Mesendoderm (in vitro differentiated cells): ENCODE results near the gene ALK.

ENCODE experiments used
- DNase-seq: peaks from one replicate; pipeline ENCODE4 v3.0.0; 2013
- H2AK5ac ChIP-seq: 2 replicates; pipeline ENCODE4 v1.6.1; 2013; ENCODE audit warnings: low read length, inconsistent platforms
- H2BK120ac ChIP-seq: 2 replicates; pipeline ENCODE4 v1.6.1; 2013; ENCODE audit warnings: low read depth, mild to moderate bottlenecking, low read length, moderate library complexity, mixed read lengths
- H2BK15ac ChIP-seq: replicated peaks from 2 replicates; pipeline ENCODE4 v1.6.1; 2013; ENCODE audit warnings: low read depth, mild to moderate bottlenecking, moderate library complexity
- H2BK5ac ChIP-seq: 2 replicates; pipeline ENCODE4 v1.6.1; 2013; ENCODE audit warnings: low read length, inconsistent platforms
- H3K18ac ChIP-seq: 2 replicates; pipeline ENCODE4 v1.6.1; 2013; ENCODE audit warnings: mild to moderate bottlenecking, low read length, mixed read lengths
- H3K23ac ChIP-seq: one replicate; pipeline ENCODE4 v1.6.1; 2013; ENCODE audit warnings: low read length
- H3K27ac ChIP-seq: 2 replicates; pipeline ENCODE4 v1.5.1; 2013; ENCODE audit warnings: low read depth, mild to moderate bottlenecking, inconsistent platforms, low read length, moderate library complexity
- H3K27me3 ChIP-seq: 2 replicates; pipeline ENCODE4 v1.6.1; 2013; ENCODE audit warnings: low read length, control low read depth, mild to moderate bottlenecking, inconsistent platforms; ENCODE audit not compliant: insufficient read depth, poor library complexity
- H3K36me3 ChIP-seq: 2 replicates; pipeline ENCODE4 v1.6.1; 2013; ENCODE audit warnings: low read length, inconsistent platforms; ENCODE audit not compliant: control insufficient read depth, insufficient read depth
- H3K4ac ChIP-seq: one replicate; pipeline ENCODE4 v1.6.1; 2013; ENCODE audit warnings: low read depth, mild to moderate bottlenecking, low read length, moderate library complexity
- H3K4me1 ChIP-seq: 2 replicates; pipeline ENCODE4 v1.6.1; 2013; ENCODE audit warnings: low read depth, low read length, inconsistent platforms; ENCODE audit not compliant: control insufficient read depth
- H3K4me2 ChIP-seq: 2 replicates; pipeline ENCODE4 v1.6.1; 2013; ENCODE audit warnings: low read length
- H3K4me3 ChIP-seq: 2 replicates; pipeline ENCODE4 v1.5.1; 2013; ENCODE audit warnings: mild to moderate bottlenecking, low read length
- H3K56ac ChIP-seq: one replicate; pipeline ENCODE4 v1.6.1; 2013; ENCODE audit warnings: low read length
- H3K79me1 ChIP-seq: 2 replicates; pipeline ENCODE4 v1.6.1; 2013; ENCODE audit warnings: low read length, inconsistent platforms
- H3K79me2 ChIP-seq: 2 replicates; pipeline ENCODE4 v1.6.1; 2013; ENCODE audit warnings: mild to moderate bottlenecking, low read length; ENCODE audit not compliant: control insufficient read depth, insufficient read depth
- H3K9ac ChIP-seq: 2 replicates; pipeline ENCODE4 v1.6.1; 2013; ENCODE audit warnings: low read length, inconsistent platforms
- H4K5ac ChIP-seq: one replicate; pipeline ENCODE4 v1.6.1; 2013; ENCODE audit warnings: low read length
- H4K8ac ChIP-seq: one replicate; pipeline ENCODE4 v1.6.1; 2013; ENCODE audit warnings: low read depth, mild to moderate bottlenecking, control low read depth, low read length, moderate library complexity
- WGBS: extraction: QIAGEN DNeasy Blood & Tissue Kit; methylation state at CpG from one replicate; pipeline ENCODE4 v1.1.7; 2013; ENCODE audit warnings: low lambda C conversion rate, missing lambda C conversion rate; ENCODE audit not compliant: insufficient coverage; ENCODE audit errors: extremely low coverage; 5-methylcytosine and 5-hydroxymethylcytosine counted together

Gene ALK

GRCh38 chr2:29253026-29253425 is 668.4 kb downstream of the ALK start:
- no peak overlapping the region for H3K23ac ChIP-seq
- H2BK120ac ChIP-seq: no peak overlapping the region
- H3K18ac ChIP-seq: no peak overlapping the region
- H3K4ac ChIP-seq: no peak overlapping the region
- H3K27me3 ChIP-seq: no peaks in the 10 kb centered on the region
- H3K4me3 ChIP-seq: no peak overlapping the region
- H3K36me3 ChIP-seq: no peaks in the 10 kb centered on the region
- no peak overlapping the region for H4K8ac ChIP-seq
- WGBS: no CpG with 5 or more reads among the region's 3 CpGs
- no peak overlapping the region for H2BK15ac ChIP-seq
- H4K5ac ChIP-seq: no peak overlapping the region
- DNase-seq: no peak
- H3K79me1 ChIP-seq: no peaks in the 10 kb centered on the region
- no peak overlapping the region for H3K27ac ChIP-seq
- no peak overlapping the region for H3K4me2 ChIP-seq
- H3K4me1 ChIP-seq: no peaks in the 10 kb centered on the region
- H2AK5ac ChIP-seq: no peak overlapping the region
- no peaks in the 10 kb centered on the region for H3K79me2 ChIP-seq
- no peak overlapping the region for H3K56ac ChIP-seq
- no peak overlapping the region for H3K9ac ChIP-seq
- H2BK5ac ChIP-seq: no peak overlapping the region

- H2BK120ac ChIP-seq: no peak overlapping the region
- no peak overlapping the region for H3K56ac ChIP-seq
- no peak overlapping the region for H3K18ac ChIP-seq
- H3K4me2 ChIP-seq: no peak overlapping the region
- H3K4me1 ChIP-seq: no peaks in the 10 kb centered on the region
- no peak overlapping the region for H3K9ac ChIP-seq
- H3K27ac ChIP-seq: no peak overlapping the region
- H3K23ac ChIP-seq: no peak overlapping the region
- H3K79me1 ChIP-seq: no peaks in the 10 kb centered on the region
- H3K4ac ChIP-seq: no peak overlapping the region
- no peak overlapping the region for H2AK5ac ChIP-seq
- no peaks in the 10 kb centered on the region for H3K36me3 ChIP-seq
- no peaks in the 10 kb centered on the region for H3K27me3 ChIP-seq
- no peaks in the 10 kb centered on the region for H3K79me2 ChIP-seq
- H2BK5ac ChIP-seq: no peak overlapping the region
- H4K8ac ChIP-seq: no peak overlapping the region
- H4K5ac ChIP-seq: no peak overlapping the region
- H2BK15ac ChIP-seq: no peak overlapping the region
- no peak overlapping the region for H3K4me3 ChIP-seq
- no peak for DNase-seq
- no CpG with 5 or more reads among the region's 5 CpGs for WGBS
Observed at GRCh38 chr2:29251406-29251805, 670.0 kb downstream of the ALK start.

- Histone ChIP-seq H3K27ac (no peak overlapping the region), H3K36me3 (no peaks in the 10 kb centered on the region), H2AK5ac (no peak overlapping the region), H3K18ac (no peak overlapping the region), H3K56ac (no peak overlapping the region), H3K4me3 (no peak overlapping the region), H3K4me2 (no peak overlapping the region), H3K4me1 (no peaks in the 10 kb centered on the region), H2BK5ac (no peak overlapping the region), H4K5ac (no peak overlapping the region), H2BK120ac (no peak overlapping the region), H3K4ac (no peak overlapping the region), H3K27me3 (no peaks in the 10 kb centered on the region), H3K79me2 (no peaks in the 10 kb centered on the region), H3K79me1 (no peaks in the 10 kb centered on the region), H3K9ac (no peak overlapping the region), H2BK15ac (no peak overlapping the region), H4K8ac (no peak overlapping the region), H3K23ac (no peak overlapping the region)
- no CpG with 5 or more reads among the region's 7 CpGs for WGBS
- no peak for DNase-seq
Observed at GRCh38 chr2:29250977-29251376, 670.4 kb downstream of the ALK start.

GRCh38 chr2:29249666-29250253 is 671.6 kb downstream of the ALK start:
- no peaks in the 10 kb centered on the region for H3K4me1 ChIP-seq
- H3K56ac ChIP-seq: no peak overlapping the region
- H2BK120ac ChIP-seq: no peak overlapping the region
- H2AK5ac ChIP-seq: no peak overlapping the region
- H2BK15ac ChIP-seq: no peak overlapping the region
- H3K18ac ChIP-seq: no peak overlapping the region
- H3K36me3 ChIP-seq: no peaks in the 10 kb centered on the region
- H4K5ac ChIP-seq: no peak overlapping the region
- WGBS: no CpG with 5 or more reads among the region's 11 CpGs
- no peak for DNase-seq
- no peak overlapping the region for H4K8ac ChIP-seq
- H3K23ac ChIP-seq: no peak overlapping the region
- H3K79me1 ChIP-seq: no peaks in the 10 kb centered on the region
- no peak overlapping the region for H3K4me3 ChIP-seq
- H3K27me3 ChIP-seq: no peaks in the 10 kb centered on the region
- H3K79me2 ChIP-seq: no peaks in the 10 kb centered on the region
- H3K27ac ChIP-seq: no peak overlapping the region
- H2BK5ac ChIP-seq: no peak overlapping the region
- H3K4ac ChIP-seq: no peak overlapping the region
- no peak overlapping the region for H3K9ac ChIP-seq
- H3K4me2 ChIP-seq: no peak overlapping the region

GRCh38 chr2:29247336-29247914 is 674.0 kb downstream of the ALK start:
- H3K27ac ChIP-seq: no peak overlapping the region
- H4K5ac ChIP-seq: no peak overlapping the region
- H3K4me2 ChIP-seq: no peak overlapping the region
- H3K36me3 ChIP-seq: no peaks in the 10 kb centered on the region
- no peak overlapping the region for H3K56ac ChIP-seq
- H3K23ac ChIP-seq: no peak overlapping the region
- H3K4me1 ChIP-seq: no peaks in the 10 kb centered on the region
- no peak overlapping the region for H2AK5ac ChIP-seq
- H3K9ac ChIP-seq: no peak overlapping the region
- no peak overlapping the region for H3K4ac ChIP-seq
- H2BK120ac ChIP-seq: no peak overlapping the region
- no peak for DNase-seq
- H3K79me2 ChIP-seq: no peaks in the 10 kb centered on the region
- no peak overlapping the region for H2BK5ac ChIP-seq
- H3K18ac ChIP-seq: no peak overlapping the region
- no peak overlapping the region for H2BK15ac ChIP-seq
- no peaks in the 10 kb centered on the region for H3K79me1 ChIP-seq
- no peak overlapping the region for H3K4me3 ChIP-seq
- no CpG with 5 or more reads among the region's 7 CpGs for WGBS
- no peaks in the 10 kb centered on the region for H3K27me3 ChIP-seq
- H4K8ac ChIP-seq: no peak overlapping the region
